ENCODE measurements around the gene BHLHE23. TPM values are rescaled to one million over a fixed set of nuclear protein-coding genes. Genes with fewer than 3 reads are reported as not detected.

The BHLHE23 gene
- total RNA-seq, result not detected

DNA sequence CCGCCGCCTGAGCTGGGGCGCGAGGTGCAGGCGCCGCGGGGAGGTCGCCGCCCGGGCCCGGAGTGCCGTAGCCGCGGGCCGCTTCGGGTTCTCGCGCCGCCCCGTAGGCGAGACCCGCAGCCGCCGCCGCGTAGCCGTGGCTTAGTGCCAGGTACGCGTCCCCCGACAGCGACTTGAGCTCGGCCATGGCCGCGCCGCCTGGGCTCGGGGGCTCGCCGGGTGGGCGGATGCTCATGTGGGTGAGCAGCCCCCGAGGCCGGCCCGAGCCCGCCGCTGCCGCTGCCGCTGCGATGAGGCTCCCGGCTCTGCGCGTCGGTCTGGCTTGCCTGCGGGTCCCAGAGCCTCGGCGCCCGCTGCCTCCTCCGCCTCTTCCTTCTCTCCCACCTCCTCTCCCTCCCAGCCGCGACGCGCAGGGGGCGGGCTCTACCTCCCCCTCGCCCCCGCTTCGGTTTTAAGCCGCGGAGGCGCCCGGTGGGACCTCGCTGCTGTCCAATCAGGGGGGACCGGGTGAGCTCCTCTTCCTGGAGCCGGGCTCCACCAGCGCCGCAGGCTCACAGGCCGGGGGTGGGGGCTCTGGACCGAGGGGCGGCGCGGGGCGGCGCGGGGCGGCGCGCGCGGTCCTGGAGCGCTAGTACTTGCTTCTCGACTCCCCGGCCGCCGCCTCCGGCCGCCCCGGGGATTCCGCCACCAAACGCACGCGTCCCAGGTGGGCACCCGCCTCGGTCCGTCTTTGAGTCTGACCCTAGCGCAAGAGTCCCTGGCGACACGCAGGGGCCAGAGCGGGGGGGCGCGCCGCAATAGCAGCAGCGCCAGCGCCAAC lies at the start of gene BHLHE23:
Gene BHLHE23, minus strand, starts transcription at position 425 of the 820 bp plus-strand sequence. Its CDS starts 190 bp downstream, at position 235.
- DNase-seq (ENCODE audit: low spot score in 2 of 2) (peak in 1 of 2 donors; percentile 49), FAIRE-seq (no peak)

DNA sequence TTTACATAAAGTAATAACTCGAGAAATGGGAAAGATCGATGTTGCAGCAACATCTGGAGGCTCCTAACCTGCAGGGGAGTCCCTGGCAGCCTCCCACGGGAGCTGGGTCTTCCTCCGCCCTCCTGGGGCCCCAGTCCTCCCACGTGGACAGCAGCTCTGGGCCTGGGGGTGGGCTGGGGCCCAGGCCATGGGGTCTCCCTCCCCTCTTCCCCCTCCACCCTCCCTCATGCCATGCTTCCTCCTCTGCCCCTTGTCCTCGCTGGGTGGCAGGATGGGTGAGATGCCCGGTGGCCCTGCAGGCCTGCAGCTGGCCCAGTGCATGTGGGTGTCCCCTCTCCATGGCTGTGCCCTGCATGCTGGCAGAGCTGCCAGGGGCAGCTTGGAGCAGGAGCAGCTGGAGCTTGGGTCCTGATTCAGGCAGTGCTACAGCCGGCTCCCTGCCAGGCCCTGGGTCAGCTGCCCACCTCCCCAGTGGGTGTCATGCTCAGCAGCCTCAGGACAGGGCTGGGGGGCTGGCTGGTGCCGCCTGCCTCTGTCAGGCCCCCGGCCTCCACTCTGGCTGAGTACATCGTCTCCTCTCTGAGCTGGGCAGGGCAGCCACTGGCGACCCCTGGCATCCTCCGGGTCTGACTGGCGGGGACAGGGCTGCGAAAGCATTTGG lies 48.9 kb upstream of the BHLHE23 start:
- FAIRE-seq (no peak), DNase-seq (ENCODE audit: low spot score in 2 of 2) (no peak)

DNA sequence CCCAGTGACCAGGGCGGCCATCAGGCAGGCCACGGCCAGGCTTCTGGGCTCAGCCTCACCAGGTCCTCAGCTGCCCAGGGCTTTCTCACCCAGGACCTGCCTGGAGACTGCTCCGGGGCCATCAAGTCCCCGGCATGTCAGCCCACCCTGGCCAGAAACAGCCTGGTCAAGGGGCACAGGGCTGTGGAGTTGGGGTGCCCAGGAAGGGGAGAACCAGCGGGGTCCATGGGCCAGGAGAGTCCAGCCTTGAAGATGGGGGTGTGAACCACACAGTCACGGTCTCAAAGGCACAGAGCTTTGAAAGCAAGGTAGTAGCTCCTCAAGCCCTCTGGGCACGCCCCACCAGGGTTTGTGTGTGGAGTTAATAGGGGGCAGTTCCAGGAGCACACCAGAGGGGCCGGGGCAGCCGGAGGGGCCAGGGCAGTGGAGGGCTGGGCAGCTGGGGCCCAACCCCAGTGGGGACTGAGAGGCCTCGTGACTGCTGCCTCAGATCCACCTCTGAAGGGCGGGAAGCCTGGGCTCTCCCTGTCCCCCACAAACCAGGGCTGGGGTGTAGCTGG lies 48.0 kb upstream of the BHLHE23 start:
- DNase-seq (ENCODE audit: low spot score in 2 of 2), result no peak
- FAIRE-seq, result no peak

DNA sequence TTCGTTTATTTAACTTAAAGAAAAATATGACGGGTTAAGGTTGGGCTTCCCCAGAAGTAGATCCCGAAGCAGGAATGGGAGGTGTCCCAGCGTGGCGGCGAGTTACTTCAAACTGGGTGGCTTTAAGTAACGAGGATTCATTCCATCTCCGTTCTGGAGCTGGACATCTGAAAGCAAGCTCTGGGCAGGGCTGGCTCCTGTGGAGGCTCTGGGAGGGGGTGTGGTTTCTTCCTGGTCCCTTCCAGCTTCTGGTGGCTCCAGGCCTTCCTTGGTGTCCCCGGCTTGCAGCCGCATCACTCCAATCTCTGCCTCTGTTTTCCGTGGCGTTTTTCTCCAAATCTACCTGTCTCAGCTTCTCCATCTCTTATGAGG lies 47.3 kb upstream of the BHLHE23 start:
- no peak for DNase-seq (ENCODE audit: low spot score in 2 of 2)
- FAIRE-seq, result no peak

DNA sequence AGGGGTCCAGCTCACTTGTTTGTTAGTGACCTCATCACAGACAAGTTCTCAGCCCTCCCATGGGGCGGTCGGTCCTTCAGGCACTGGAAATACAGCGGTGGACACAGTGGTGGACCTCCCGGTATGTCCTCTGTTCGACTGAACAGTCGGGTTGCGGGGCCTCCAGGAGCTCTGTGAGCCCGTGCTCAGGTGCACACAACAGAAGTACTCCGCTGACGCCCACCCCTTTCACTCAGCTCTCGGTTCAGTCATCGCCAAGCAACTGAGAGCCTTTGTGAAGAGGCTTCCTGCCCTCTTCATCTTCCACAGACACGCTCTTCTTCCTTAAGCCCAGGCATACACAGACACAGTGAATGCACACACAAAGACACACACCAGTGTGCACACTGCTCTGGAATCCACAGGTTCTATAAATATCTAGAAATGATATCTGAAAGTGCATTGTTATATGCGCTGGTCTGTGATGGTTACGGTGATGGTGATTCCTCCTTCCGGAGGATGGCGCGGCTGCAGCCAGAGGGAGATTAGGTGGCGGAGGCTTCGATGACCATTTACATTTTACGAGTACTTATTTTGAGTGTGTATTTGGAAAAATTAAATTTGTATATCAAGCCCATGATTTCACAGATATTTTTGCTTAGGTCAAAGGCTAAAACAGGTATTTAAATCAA lies 46.8 kb upstream of the BHLHE23 start:
- DNase-seq (ENCODE audit: low spot score in 2 of 2) (no peak), FAIRE-seq (no peak)

DNA sequence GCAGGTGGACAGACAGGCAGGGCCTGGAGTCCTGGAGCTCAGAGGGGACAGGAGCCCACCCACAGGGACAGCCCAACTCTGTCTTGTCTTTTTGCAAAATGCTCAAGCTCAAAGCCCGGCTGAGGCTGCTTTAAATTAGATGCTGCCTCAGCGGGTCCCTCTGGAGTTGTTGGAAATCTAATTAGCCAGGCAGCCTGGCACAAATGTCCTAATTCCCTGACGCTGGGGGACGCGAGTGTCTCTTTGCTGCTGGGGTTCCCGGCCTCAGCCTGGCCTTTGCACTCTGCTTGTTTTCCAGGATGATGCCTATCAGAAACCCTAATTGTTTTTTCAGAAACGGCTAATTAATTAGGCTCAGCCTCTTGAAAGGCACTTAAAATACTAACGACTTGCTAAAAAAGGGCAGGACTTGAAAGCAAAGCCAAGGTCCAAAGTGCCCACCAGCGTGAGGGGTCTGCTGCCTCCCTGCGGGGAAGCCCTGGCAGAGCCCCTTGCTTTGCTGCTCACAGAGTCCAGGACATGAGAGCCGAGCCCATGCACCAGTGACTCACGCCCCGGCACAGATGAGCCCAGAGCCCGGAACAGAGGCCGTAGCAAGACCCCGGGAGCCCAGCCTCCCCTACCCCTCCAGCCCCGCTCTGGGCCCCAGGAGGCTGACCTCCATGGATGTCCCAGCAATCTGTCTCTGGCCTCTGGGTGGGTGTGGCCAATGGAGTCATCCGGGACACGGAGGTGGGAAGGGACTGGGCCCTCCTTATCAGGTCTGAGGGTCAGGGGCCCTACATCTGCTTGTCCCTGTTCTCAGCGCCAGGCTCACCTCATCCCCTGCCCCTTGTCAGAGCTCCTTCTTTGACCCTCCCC lies 46.0 kb upstream of the BHLHE23 start:
- FAIRE-seq, result no peak
- no peak for DNase-seq (ENCODE audit: low spot score in 2 of 2)

DNA sequence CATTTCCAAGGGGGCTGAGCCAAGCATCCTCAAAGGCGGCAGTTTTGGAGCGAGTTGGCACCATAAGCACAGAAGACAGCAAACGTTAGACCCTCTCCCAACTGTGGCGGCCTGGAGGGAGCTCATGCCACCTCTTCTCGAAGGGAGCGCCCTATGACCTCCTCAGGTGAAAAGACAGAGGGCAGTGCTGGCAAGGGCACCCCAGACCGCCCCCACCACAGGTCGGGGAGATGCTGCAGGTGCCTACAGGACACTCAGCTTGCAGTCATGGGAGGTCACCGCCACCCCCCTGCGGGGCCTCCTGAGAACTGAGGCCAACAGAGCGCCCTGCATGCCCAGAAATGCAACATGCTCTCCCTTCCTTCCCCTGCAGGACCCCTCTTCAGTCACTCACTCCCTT lies 45.1 kb upstream of the BHLHE23 start:
- DNase-seq (ENCODE audit: low spot score in 2 of 2), result no peak
- FAIRE-seq, result no peak

DNA sequence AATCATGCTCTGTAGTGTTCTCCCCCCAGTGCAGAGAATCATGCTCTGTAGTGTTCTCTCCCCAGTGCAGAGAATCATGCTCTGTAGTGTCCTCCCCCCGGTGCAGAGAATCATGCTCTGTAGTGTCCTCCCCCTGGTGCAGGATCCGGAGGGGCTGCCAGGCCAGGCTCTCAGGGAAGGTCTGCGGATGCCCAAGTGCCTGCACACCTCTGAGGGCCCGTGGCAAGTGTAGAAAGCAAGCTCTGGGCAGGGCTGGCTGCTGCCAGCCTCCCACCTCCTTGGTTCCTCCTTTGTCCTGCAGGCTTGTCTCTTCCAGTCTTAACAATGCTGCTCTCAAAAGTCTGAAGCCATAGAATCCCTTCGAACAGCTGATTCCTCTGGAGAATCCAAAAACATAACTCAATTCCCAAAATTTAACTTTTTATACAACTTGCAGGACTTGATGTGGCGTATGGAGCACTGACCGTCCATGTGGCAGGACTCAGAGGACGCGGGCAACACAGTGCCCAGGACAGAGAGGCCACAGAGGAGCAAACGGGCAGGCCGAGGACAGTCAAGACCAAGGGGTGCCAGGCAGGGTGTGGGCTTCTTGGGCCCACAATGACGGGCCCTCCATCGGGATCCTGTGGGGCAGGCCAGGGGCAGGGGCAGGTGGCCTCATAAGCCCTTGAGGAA lies 44.6 kb upstream of the BHLHE23 start:
- FAIRE-seq, result no peak
- no peak for DNase-seq (ENCODE audit: low spot score in 2 of 2)

DNA sequence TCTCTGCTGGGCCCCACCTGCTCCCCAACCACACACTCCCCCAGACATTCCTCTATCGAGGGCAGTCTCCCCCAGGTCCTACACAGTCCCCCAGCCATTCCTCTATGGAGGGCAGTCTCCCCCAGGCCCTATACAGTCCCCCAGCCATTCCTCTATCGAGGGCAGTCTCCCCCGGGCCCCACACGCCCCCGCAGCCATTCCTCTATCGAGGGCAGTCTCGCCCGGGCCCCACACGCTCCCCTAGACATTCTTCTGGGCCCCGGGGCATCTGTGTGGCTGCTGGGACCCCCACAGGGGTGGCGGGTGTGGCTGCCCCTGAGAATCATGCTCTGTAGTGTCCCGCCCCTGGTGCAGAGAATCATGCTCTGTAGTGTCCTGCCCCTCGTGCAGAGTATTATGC lies 43.6 kb upstream of the BHLHE23 start:
- no peak for DNase-seq (ENCODE audit: low spot score in 2 of 2)
- no peak for FAIRE-seq

DNA sequence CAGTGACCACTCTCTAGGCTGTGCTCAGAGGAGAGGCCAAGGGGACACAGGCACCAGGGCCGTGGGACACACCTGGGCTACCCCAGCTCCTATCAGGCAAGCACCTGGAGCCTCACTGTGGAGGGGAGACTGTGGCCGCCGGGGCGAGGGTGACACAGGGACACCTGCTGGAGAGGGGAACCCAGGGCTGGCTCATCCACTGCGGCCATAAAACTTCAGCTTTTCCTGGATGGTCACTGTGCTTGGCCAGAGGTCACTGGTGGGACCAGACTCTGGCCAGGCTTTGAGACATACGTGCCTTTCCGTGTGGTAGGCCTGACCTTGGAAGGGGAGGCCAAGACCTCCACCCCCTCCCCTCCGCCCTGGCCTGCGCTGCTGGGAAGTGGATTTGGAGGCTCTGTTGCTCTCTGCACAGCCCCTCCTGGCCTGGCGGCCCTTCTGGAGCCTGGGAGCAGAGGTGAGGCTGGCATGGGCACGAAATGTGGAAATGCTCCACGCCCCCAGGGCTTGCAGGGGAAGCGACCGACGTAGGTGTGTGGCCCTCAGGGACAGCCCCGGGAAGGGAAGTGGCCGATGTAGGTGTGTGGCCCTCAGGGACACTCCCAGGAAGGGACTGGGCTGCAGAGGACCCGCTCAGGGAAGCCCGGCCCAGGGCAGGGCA lies 42.9 kb upstream of the BHLHE23 start:
- FAIRE-seq, result no peak
- DNase-seq (ENCODE audit: low spot score in 2 of 2), result no peak

DNA sequence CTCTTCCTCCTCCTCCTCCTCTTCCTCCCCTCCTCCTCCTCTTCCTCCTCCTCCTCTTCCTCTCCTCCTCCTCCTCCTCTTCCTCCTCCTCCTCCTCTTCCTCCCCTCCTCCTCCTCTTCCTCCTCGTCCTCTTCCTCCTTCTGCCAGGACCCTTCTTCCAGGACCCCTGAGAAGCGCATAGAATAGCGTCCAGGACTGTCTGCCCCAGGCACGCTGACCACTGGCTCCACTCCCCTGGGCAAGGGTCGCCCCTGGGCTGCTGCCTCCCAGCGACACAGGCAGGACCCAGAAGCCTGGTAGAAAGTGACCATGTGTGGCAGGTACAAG lies 42.4 kb upstream of the BHLHE23 start:
- FAIRE-seq (no peak), DNase-seq (ENCODE audit: low spot score in 2 of 2) (no peak)

DNA sequence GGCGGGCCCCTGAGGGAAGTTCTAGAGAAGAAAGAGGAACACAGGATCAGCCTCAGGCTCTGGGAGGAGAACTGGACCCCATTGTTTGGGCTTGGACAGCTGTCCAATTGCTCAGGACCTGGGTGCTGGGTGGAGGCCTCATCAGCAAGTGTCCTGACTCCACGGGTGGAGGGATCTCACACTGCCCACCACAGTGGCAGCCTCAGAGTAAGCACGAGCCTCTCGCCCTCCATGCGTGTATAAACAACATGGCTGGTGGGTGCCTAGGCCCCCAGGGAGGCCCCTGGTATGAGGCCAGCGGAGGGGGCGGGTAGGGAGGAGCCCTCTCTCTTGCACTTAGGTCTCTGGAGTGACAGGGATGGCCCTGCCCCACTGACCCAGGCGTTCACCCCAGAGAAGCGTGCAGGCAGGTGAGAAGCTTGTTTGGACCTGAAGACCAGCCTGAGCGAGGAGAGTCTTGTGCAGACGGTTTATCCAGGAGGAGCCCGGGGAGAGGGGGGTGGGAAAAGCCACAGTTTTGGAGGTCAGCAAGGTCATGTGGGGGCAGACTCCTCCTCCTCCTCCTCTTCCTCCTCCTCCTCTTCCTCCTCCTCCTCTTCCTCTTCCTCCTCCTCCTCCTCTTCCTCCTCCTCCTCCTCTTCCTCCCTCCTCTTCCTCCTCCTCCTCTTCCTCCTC lies 41.9 kb upstream of the BHLHE23 start:
- no peak for DNase-seq (ENCODE audit: low spot score in 2 of 2)
- FAIRE-seq, result no peak

DNA sequence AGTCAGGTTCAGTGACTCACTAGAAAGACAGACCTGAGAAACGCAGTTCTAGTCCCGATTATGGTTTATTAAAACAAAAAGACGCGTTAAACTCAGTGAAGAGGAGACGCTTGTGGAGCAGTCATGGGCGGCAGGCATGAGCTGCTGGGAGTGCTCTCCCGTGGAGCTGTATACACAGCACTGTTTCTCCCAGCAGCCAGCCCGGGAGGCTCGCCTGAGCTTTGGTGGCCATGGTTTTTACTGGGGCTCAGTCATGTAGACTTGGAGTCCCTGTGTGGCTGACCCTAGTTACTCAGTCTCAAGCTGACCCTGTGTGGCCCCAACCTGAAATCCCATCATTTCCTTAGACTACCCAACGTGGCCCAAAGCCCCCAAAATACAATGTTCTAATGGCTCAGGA lies 41.2 kb upstream of the BHLHE23 start:
- no peak for FAIRE-seq
- no peak for DNase-seq (ENCODE audit: low spot score in 2 of 2)

DNA sequence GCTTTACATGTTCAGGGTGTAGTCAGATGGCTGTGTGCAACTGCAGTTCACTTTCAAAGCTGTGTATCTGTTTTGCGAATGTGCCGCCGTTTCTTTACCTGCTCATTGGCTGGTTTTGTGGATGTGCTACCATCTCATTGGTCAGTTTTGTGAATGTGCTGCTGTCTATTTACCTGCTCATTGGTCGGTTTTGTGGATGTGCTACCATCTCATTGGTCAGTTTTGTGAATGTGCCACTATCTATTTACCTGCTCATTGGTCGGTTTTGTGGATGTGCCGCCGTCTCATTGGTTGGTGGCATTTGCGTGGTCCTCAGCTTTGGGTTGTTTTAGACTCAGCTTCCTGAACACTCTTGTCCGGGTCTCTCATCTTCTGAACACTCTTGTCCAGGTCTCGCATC lies 40.5 kb upstream of the BHLHE23 start:
- FAIRE-seq (no peak), DNase-seq (ENCODE audit: low spot score in 2 of 2) (no peak)

DNA sequence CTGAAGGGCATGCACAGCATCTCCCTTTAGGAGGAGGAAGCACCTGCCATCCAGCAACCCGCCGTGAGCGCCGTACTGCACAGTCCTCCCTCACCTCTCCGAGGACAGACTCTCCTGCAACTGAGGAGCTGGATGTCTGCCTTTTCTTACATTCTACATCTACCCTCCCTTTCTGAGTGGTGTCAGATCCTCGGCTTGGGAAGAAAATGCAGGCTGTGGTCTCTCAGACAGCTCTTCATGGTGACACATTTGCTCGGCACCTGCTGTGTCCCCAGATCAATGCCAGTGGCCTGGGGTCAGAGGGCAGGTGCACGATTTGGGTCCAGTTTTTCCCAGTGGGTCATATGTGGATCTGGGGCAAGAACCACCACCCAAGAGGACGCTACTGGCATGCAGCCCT lies 40.1 kb upstream of the BHLHE23 start:
- DNase-seq (ENCODE audit: low spot score in 2 of 2), result no peak
- FAIRE-seq, result no peak

DNA sequence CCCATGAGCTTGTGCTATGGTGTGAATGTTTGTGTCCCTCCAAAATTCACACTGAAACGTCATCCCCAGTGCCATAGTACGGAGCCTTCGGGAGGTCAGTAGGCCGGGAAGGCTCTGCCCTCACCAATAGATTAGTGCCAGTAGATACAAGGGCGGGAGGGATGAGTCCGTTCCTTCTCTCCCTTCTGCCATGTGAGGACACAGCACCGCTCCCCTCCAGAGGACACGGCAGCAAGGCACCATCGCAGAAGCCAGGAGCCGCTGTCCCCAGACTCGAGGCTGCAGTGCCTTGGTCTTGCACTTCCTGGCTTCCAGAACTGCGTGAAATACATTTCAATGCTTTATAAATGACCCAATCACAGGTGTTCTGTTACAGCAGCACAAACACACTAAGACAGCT lies 39.2 kb upstream of the BHLHE23 start:
- no peak for DNase-seq (ENCODE audit: low spot score in 2 of 2)

DNA sequence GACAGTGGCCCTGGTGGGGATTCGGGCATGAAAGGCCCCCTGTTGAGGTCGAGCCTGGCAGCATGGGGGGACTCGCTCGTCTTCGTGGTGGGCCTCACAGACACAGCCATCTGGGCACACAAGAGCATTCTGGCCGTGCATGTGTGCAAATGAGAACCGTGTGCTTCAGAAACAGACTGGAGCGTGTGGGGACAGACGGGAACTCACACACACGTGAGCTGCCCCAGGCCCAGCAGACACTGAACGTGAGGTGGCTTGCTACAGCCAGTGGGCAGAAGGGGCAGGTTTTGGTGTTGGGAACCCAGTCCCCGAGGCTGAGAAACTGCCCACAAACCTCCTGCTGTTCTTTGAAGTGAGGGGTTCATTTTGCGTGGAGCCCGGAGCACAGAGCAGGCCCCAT lies 38.6 kb upstream of the BHLHE23 start:
- no peak for DNase-seq (ENCODE audit: low spot score in 2 of 2)
- FAIRE-seq, result no peak

More for the DNA sequence above, 39.2 kb upstream of the BHLHE23 start:
- FAIRE-seq, result no peak

DNA sequence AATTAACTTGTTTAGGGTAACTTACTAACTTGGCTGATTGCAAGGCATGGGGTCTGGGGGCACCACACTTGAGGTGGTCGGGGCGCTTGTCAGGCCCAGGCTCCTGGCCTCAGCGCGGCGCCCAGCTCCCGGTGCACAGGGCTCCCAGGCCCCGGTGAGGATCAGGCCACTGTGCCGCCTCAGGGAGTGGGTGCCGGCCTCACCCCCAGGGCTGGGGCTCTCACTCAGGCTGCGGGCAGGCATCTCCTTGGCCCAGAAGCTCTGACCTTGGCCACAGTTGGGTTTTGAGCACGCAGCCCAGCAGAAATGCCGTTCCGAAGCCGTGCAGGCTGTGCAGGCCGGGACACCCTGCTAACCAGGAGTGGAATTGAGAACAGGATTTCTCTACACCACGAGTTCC lies 37.8 kb upstream of the BHLHE23 start:
- no peak for FAIRE-seq
- no peak for DNase-seq (ENCODE audit: low spot score in 2 of 2)

DNA sequence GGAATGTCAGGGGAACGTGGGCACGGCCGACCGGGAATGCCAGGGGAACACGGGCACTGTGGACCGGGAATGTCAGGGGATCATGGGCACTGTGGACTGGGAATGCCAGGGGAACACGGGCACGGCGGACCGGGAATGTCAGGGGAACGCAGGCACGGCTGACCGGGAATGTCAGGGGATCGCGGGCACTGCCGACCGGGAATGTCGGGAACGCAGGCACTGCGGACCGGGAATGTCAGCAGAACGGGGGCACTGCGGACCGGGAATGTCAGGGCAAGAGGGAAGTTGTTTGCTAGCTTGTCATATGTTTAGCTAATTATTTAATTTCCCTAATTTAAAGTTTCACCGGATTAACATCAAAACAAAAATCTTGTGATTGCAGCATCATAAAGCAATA lies 37.4 kb upstream of the BHLHE23 start:
- no peak for DNase-seq (ENCODE audit: low spot score in 2 of 2)
- no peak for FAIRE-seq
